Activated B cell treated with CpG ODN at 0.5 μM for 24 hours (primary cell): ENCODE measurements around the gene LYG1. TPM values are rescaled to one million over a fixed set of nuclear protein-coding genes. Genes with fewer than 3 reads are reported as not detected.
"Not testable (repeated sequence)": the region's sequence is repeated elsewhere in the genome, so short reads cannot be mapped to it uniquely, and the experiment has no call there.

Experiments
- ATAC-seq: fragments of 200-7000 bp; cut with Tn5 transposase; one replicate; pipeline ENCODE4 v1.10.0; 2021; ENCODE audit warnings: low read depth, mild to moderate bottlenecking, moderate library complexity
- CTCF ChIA-PET: fragments of 350-600 bp; sonication (Branson Sonifier 250); formaldehyde crosslinking; loops from one replicate; lab custom pipeline; 2021; ENCODE audit warnings: antibody characterized with exemption; lab: Charles Lee
- POLR2A ChIA-PET: fragments of 350-600 bp; sonication (Branson Sonifier 250); formaldehyde crosslinking; loops from one replicate; lab custom pipeline; 2021; ENCODE audit warnings: antibody characterized with exemption; lab: Charles Lee
- DNase-seq: peaks from one replicate; pipeline ENCODE4 v3.0.0; 2022
- H3K27ac Mint-ChIP-seq: one replicate; pipeline ENCODE4 v1.8.0; 2020; ENCODE audit warnings: mixed read lengths
- H3K27me3 Mint-ChIP-seq: one replicate; pipeline ENCODE4 v1.8.0; 2021; ENCODE audit warnings: mixed read lengths
- H3K36me3 Mint-ChIP-seq: one replicate; pipeline ENCODE4 v1.8.0; 2021; ENCODE audit warnings: low read depth, mixed read lengths
- H3K4me1 Mint-ChIP-seq: one replicate; pipeline ENCODE4 v1.8.0; 2021; ENCODE audit warnings: mixed read lengths
- H3K4me3 Mint-ChIP-seq: one replicate; pipeline ENCODE4 v1.8.0; 2020; ENCODE audit warnings: mild to moderate bottlenecking, mixed read lengths
- H3K9me3 Mint-ChIP-seq: one replicate; pipeline ENCODE4 v1.8.0; 2020; ENCODE audit warnings: mixed read lengths
- CTCF ChIP-seq: fragments of 200-600 bp; IDR thresholded peaks from one replicate; pipeline ENCODE4 v1.8.0; 2022; ENCODE audit warnings: antibody characterized with exemption, mild to moderate bottlenecking
- intact Hi-C: fragments of 100-400 bp; cut with micrococcal nuclease; formaldehyde crosslinking; loops from one replicate; pipeline ENCODE4 v1.15.1; 2024
- total RNA-seq: library from RNA; stranded (reverse); gene quantifications from 2 replicates; pipeline ENCODE4 v1.2.3, GENCODE V29; 2022

LYG1 gene
- total RNA-seq = 1.5 and 1.9 TPM in 2 replicates

DNA sequence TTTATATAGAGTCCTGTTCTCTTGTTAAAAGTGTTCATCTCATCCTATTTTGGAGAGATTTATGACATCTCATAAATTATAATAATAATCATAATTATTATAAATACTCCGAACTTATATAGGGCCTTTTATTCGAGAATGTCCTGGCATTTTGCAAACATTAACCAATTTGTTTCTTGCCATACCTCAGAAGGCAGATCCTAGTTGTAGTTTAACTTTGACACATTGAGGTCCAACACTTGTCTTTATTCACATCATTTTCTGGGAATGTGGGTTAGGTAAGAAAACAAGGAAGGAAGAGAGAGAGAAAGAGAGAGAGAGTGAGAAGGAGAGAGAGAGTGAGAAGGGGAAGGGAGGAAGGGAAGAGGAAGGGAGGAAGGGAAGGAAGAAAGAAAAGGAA lies at the start of gene LYG1:
Gene LYG1, minus strand, starts transcription at position 101 of the 400 bp plus-strand sequence. CDS start 5,527 bp downstream, outside the sequence.
- H3K4me1 Mint-ChIP-seq, H3K27me3 Mint-ChIP-seq, ATAC-seq, CTCF ChIA-PET, intact Hi-C loops, H3K9me3 Mint-ChIP-seq, H3K27ac Mint-ChIP-seq, POLR2A ChIA-PET, H3K4me3 Mint-ChIP-seq, DNase-seq: not testable (repeated sequence)
- H3K36me3 Mint-ChIP-seq = peaks cover 12% of the 10 kb centered on the region

DNA sequence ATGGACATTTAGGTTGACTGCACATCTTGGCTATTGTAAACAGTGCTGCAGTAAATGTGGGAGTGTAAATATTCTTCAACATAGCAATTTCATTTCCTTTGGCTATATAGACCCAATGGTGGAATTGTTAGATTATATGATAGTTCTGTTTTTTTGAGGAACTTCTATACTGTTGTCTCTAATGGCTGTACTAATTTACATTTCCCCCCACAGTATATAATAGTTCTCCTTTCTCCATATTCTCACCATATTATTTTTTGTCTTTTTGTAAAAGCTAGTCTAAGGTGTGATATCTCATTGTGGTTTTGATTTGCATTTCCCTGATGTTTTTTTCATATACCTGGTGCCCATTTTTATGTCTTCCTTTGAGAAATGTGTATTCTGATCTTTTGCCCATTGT lies 49.2 kb upstream of the LYG1 start:
- no peak overlapping the region for H3K27ac Mint-ChIP-seq
- ChIA-PET CTCF (no interaction called here), POLR2A (no interaction called here)
- intact Hi-C loops = no loop called here
- peaks cover 2% of the 10 kb centered on the region for H3K36me3 Mint-ChIP-seq
- no peak for TF ChIP-seq CTCF
- H3K4me3 Mint-ChIP-seq = no peak overlapping the region
- no peaks in the 10 kb centered on the region for H3K9me3 Mint-ChIP-seq
- no peaks in the 10 kb centered on the region for H3K27me3 Mint-ChIP-seq
- no peak for DNase-seq
- ATAC-seq = no peak
- peaks cover 59% of the 10 kb centered on the region for H3K4me1 Mint-ChIP-seq

GRCh38 chr2:99348173-99348572 lies 47.2 kb upstream of the LYG1 start:
- Mint-ChIP-seq H3K27me3 (no peaks in the 10 kb centered on the region), H3K4me3 (no peak overlapping the region), H3K9me3 (no peaks in the 10 kb centered on the region), H3K4me1 (peaks cover 46% of the 10 kb centered on the region), H3K27ac (peak overlapping the region; percentile 57), H3K36me3 (peaks cover 4% of the 10 kb centered on the region)
- DNase-seq (no peak), ATAC-seq (peak; percentile 21)
- intact Hi-C loops = no loop called here
- no peak for TF ChIP-seq CTCF
- CTCF ChIA-PET = no interaction called here
- POLR2A ChIA-PET = interaction anchor here (1.8 kb wide), 1 partner anchor 10 kb away, joined by 5 read pairs; the partner anchor contains the start of gene EIF5B

GRCh38 chr2:99346218-99346617 lies 45.2 kb upstream of the LYG1 start:
- Mint-ChIP-seq H3K36me3 (peaks cover 7% of the 10 kb centered on the region), H3K27me3 (no peaks in the 10 kb centered on the region), H3K27ac (no peak overlapping the region), H3K4me3 (no peak overlapping the region), H3K9me3 (no peaks in the 10 kb centered on the region), H3K4me1 (peaks cover 43% of the 10 kb centered on the region)
- intact Hi-C loops = loop anchor here (1.0 kb wide), 1 partner anchor 9 kb away; the partner anchor contains the start of gene EIF5B
- DNase-seq (no peak), ATAC-seq (no peak)
- ChIA-PET CTCF (no interaction called here), POLR2A (no interaction called here)
- no peak for TF ChIP-seq CTCF

DNA sequence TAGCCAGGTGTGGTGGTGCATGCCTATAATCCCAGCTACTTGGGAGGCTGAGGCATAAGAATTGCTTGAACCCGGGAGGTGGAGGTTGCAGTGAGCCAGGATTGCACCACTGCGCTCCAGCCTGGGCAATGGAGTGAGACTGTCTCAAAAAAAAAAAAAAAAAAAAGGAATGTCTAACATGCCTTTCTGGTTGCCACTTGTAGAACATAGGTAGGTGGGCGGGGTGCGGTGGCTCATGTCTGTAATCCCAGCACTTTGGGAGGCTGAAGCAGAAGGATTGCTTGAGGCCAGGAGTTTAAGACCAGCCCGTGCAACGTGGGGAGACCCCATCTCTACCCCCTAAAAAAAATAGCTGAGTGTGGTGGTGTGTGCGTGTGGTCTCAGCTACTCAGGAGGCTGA lies 44.4 kb upstream of the LYG1 start:
- H3K27me3 Mint-ChIP-seq, ATAC-seq, H3K9me3 Mint-ChIP-seq, DNase-seq, CTCF ChIA-PET, POLR2A ChIA-PET, H3K36me3 Mint-ChIP-seq, H3K27ac Mint-ChIP-seq, intact Hi-C loops, H3K4me3 Mint-ChIP-seq: not testable (repeated sequence)
- peaks cover 40% of the 10 kb centered on the region for H3K4me1 Mint-ChIP-seq

DNA sequence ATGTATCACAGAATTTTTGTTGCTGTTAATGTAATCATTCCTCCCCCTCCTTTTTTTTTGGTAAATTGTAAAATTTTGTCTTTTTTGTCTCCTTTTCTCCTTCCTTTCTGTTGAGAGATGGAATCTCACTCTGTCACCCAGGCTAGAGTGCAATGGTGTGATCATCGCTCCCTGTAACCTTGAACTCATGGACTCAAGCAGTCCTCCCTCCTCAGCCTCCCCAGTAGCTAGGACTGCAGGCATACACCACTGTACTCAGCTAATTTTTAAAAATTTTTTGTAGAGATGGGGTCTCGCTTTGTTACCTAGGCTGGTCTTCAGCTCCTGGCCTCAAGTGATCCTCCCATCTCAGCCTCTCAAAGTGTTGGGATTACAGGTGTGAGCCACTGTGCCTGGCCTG lies 41.5 kb upstream of the LYG1 start:
- intact Hi-C loops = no loop called here
- DNase-seq (no peak), ATAC-seq (no peak)
- no peaks in the 10 kb centered on the region for H3K27me3 Mint-ChIP-seq
- no peak for TF ChIP-seq CTCF
- POLR2A ChIA-PET = no interaction called here
- no peak overlapping the region for H3K4me3 Mint-ChIP-seq
- peaks cover 30% of the 10 kb centered on the region for H3K4me1 Mint-ChIP-seq
- H3K9me3 Mint-ChIP-seq = no peaks in the 10 kb centered on the region
- H3K36me3 Mint-ChIP-seq = peaks cover 9% of the 10 kb centered on the region
- H3K27ac Mint-ChIP-seq = no peak overlapping the region
- CTCF ChIA-PET = no interaction called here
